NK-92 treated with Interleukin-12 subunit alpha and Interleukin-12 subunit beta, amount 100 ng/mL, for 24 hours (cell line): Measurements from ENCODE around the gene AVP.
"Not testable (repeated sequence)": the region's sequence is repeated elsewhere in the genome, so short reads cannot be mapped to it uniquely, and the experiment has no call there.

Source experiments
- DNase-seq: peaks from one replicate; lab custom pipeline; 2025; lab: John Stamatoyannopoulos, UW

The AVP gene

GRCh38 chr20:3084283-3084985 is at the start of gene AVP:
Gene AVP, minus strand, starts transcription at chr20:3084724. Its CDS starts 50 bp downstream, at chr20:3084674.
- DNase-seq, result no peak

- no peak for DNase-seq
Observed at GRCh38 chr20:3134151-3134550, 49.6 kb upstream of the AVP start.

GRCh38 chr20:3133155-3133554 is 48.6 kb upstream of the AVP start:
- no peak for DNase-seq

GRCh38 chr20:3130051-3130600 is 45.6 kb upstream of the AVP start:
- DNase-seq, result no peak

- DNase-seq, result no peak
Observed at GRCh38 chr20:3129094-3129493, 44.6 kb upstream of the AVP start.

GRCh38 chr20:3128275-3128984 is 43.9 kb upstream of the AVP start:
- DNase-seq, result no peak

- no peak for DNase-seq
Observed at GRCh38 chr20:3126527-3126859, 42.0 kb upstream of the AVP start.

- DNase-seq, result not testable (repeated sequence)
Observed at GRCh38 chr20:3125776-3126526, 41.4 kb upstream of the AVP start.

GRCh38 chr20:3124773-3125560 is 40.4 kb upstream of the AVP start:
- not testable (repeated sequence) for DNase-seq

- DNase-seq, result not testable (repeated sequence)
Observed at GRCh38 chr20:3124163-3124562, 39.6 kb upstream of the AVP start.

GRCh38 chr20:3123542-3123941 is 39.0 kb upstream of the AVP start:
- DNase-seq, result no peak

GRCh38 chr20:3121955-3122610 is 37.6 kb upstream of the AVP start:
- no peak for DNase-seq

- no peak for DNase-seq
Observed at GRCh38 chr20:3121271-3121911, 36.9 kb upstream of the AVP start.

GRCh38 chr20:3119044-3119443 is 34.5 kb upstream of the AVP start:
- no peak for DNase-seq

- not testable (repeated sequence) for DNase-seq
Observed at GRCh38 chr20:3117839-3118379, 33.4 kb upstream of the AVP start.

GRCh38 chr20:3116341-3116740 is 31.8 kb upstream of the AVP start:
- no peak for DNase-seq

GRCh38 chr20:3115190-3116107 is 30.9 kb upstream of the AVP start:
- DNase-seq, result no peak

GRCh38 chr20:3111995-3112394 is 27.5 kb upstream of the AVP start:
- no peak for DNase-seq

- DNase-seq, result no peak
Observed at GRCh38 chr20:3111507-3111906, 27.0 kb upstream of the AVP start.
